HG03469 (cell line): Measurements from ENCODE around the gene FXYD7.
"Not testable (repeated sequence)": the region's sequence is repeated elsewhere in the genome, so short reads cannot be mapped to it uniquely, and the experiment has no call there.

Source experiments
- ATAC-seq: cut with Tn5 transposase; IDR thresholded peaks from one replicate; pipeline ENCODE4 v1.9.1; 2021; ENCODE audit warnings: mild to moderate bottlenecking, moderate library complexity, moderate number of reproducible peaks; ENCODE audit not compliant: unreplicated experiment

Gene FXYD7

DNA sequence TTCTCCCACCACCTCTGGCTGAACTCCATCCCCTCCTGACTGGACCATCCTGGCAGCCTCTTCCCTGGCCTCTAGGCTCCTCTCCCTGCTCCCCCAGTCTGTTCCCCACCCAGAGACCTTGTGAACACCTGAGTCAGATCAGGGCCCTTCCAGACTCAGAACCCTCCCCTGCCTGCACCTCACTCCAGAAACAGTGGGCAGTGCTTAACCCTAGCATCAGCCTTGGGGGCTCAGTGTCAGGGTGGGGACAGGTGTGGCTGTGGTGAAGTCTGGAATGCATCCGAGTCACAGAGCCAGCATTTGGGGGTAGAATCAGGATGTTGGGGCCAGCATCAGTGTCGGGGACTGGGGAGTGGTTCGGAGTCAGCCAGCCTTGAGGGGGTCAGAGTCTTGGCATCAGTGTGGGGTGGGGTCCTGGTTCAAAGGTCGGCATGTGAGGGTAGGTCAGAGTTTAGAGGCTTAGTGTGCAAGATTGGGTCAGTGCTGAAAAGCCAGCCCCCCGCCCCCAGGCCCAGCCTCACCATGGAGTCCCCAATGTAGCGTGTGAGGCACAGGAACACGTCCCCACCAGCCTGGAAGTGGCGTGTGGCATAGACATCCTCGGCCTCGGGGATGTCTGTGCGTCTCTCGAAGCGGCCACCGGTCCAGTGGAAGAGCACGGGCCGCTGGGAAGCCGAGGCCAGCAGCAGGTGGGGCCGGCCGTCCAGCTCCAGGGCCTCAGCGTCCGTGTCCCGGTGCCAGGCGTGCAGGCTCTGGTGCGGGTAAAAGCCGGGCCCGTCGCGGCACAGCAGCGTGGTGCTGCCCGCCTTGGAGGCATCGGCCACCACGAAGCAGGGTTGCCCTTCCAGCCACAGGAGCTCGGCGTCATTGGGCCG lies 17.1 kb upstream of the FXYD7 start:
- no peak for ATAC-seq

DNA sequence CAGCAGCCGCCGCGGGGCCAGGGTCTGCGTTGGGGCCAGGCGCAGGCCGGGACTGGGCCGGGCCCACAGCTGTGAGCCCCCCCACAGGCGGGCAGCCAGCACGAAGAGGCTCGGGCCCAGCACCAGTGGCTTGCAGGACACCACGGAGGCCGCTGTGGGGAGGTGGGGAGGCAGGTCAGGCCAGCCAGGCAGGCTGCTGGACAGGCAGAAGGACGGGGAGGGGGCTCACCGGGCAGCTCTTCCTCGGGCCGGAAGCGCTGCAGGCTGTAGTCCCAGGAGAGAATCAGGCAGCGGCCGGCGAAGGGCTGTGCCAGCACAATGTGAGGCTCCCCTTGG lies 16.5 kb upstream of the FXYD7 start:
- no peak for ATAC-seq

DNA sequence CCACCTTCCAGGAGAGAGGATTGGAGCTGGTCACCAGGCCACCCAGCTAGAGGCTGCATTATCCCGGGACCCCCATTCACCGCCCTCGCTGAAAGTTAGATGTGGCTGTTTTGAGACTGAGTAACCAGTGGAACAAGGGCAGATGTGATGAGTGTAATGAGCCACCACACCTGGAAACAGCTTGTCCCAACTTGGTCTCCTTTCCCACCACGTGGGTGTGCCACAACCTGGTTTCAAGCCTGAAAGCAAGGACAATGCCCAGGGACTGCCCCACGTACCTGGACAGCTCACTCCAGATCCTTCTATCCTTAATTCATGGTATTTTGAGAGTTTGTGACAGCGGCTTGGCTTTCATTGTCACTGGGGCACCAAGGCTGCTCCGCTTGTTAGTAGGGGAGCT lies 15.2 kb upstream of the FXYD7 start:
- ATAC-seq: no peak

DNA sequence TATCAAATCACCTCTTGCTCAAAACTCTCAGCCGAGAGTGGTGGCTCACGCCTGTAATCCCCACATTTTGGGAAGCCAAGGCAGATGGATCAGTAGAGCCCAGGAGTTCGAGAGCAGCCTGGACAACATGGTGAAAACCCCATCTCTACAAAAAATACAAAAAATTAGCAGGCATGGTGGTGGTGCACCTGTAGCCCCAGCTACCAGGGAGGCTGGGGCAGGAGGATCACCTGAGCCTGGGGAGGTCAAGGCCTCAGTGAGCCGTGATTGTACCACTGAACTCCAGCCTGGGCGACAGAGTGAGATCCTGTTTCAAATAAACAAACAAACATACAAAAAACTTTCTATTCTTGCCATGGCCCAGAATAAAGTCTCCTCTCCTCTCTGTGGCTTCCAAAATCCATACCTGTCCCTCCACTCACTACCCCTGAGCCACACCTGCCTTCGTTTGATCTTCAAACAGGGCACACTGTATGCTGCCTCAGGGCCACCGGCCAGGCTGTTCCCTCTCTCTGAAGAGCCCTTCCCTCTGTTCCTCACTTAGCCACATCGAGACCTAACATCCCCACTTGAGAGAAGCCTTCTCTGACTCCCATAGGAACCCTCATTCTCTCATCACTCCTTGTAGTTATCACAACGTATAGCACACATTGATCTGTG lies 14.5 kb upstream of the FXYD7 start:
- ATAC-seq: no peak

DNA sequence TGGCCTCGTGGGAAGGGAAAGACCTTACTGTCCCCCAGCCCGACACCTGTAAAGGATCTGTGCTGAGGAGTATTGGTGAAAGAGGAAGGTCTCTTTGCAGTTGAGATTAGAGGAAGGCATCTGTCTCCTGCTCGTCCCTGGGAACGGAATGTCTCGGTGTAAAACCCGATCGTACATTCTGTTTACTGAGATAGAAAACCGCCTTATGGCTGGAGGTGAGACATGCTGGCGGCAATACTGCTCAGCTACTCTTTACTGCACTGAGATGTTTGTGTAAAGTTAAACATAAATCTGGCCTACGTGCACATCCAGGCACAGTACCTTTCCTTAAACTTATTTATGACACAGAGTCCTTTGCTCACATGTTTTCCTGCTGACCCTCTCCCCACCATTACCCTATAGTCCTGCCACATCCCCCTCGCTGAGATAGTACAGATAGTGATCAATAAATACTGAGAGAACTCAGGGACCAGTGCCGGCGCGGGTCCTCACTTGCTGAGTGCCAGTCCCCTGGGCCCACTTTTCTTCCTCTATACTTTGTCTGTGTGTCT lies 13.3 kb upstream of the FXYD7 start:
- not testable (repeated sequence) for ATAC-seq

DNA sequence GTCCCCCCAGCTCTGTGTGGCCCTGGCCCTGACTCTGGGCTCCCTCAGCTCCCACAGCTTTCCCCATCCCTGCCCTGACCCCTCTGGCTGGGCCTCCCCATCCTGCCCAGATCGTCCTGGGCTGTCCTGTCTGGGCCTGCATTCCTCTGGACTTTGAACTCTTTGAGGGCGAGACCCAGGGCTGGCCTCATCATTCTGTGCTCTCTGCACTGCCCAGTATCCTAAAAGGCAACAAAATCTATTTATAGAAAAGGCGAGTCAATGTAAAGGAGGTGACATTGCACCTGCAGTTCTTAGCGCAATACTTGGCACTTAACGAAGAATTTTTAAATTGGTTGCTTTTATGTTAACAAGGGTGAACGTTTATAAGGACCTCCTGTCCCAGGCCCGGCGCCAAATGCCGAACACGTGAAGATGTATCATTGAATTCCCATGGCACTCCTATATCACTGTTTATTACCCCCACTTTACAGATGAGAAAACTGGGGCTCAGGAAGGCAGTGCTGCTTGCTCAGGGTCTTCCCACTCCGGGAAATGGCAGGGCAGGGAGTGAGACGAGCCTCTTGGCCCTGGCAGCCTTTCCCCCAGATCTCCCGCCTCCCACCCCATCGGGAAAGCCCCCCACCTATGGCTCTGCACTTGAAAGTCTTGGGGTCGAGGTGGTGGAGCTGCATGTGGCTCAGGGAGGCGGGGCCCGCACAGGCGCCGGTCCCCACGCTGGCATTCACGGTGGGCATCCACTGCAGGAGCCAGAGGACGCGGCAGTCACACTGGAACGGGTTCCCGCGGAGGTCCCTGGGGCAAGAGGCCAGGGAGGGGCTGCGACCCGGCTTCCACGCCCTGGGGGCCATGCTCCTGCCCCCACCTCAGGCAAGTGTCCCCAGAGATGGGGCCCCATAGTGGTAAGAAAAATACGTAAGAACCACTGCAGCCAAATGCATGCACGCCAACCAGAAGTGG lies 12.0 kb upstream of the FXYD7 start:
- ATAC-seq: no peak

DNA sequence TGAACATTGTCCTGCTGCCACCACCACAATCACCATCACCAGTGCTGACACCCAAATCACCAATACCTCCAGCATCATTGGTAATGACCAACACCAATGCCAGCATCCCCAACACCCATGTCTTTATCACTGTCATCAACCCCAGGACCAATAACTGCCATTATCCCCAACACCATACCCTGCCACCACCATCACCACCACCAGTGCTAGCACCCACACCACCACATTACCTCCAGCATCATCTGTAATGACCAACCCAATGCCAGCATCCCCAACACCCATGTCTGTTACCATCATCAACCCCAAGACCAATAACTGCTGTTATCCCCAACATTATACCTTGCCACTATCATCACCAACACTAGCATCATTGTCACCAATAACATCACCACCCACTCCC lies 10.8 kb upstream of the FXYD7 start:
- no peak for ATAC-seq

DNA sequence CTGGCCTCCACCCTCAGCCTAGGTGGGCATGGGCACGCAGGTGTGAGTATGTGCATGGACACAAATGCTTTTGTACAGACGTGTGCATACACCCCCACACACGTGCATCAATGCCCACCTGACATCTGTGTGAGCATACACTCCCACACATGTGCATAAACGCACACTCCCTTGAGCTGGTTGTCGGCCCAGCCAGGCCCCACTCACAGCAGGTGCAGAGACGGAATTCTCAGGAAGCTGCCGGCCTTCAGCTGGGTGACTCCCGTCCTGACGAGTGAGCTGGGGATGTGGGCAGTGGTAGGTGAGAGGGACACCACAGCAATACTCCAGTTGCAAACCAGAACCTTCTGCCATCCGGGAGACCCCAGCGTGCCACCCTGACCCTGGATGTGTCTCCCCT lies 9.2 kb upstream of the FXYD7 start:
- no peak for ATAC-seq

DNA sequence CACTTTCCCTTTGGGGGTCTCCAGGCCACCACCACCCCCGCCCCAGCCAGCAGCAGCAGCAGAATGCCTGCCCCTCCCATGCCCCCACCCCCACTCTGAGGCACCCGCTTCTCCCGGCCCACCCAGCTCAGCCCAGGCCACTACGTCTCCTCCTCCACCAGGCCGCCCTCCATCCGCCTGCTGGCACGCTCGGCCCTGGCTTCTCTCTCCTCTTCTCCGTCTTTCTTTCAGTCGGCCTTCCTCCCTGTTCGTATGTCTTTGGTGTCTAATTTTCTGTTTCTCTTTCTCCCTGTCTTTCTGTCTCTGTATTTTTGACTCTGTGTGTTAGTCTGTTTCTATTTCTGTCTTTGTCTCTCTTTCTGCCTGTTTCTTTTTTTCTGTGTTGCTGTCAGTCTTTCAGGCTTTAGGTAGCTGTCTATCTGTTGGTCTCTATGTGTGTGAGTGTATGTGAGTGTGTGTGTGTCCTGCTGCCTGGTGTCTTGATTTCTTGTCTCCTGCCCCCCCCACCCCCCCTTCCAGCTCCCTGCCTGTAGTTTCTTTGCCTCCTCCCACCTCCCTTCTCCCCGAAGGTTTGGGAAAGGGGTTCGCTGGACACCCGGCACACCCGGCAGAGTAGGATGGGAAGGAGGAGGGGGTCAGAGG lies 8.3 kb upstream of the FXYD7 start, which contains the start of gene LGI4:
LGI4 (minus strand) TSS at position 459 of the 642 bp plus-strand sequence; CDS start at position 80, 379 bp downstream.
- ATAC-seq: no peak

DNA sequence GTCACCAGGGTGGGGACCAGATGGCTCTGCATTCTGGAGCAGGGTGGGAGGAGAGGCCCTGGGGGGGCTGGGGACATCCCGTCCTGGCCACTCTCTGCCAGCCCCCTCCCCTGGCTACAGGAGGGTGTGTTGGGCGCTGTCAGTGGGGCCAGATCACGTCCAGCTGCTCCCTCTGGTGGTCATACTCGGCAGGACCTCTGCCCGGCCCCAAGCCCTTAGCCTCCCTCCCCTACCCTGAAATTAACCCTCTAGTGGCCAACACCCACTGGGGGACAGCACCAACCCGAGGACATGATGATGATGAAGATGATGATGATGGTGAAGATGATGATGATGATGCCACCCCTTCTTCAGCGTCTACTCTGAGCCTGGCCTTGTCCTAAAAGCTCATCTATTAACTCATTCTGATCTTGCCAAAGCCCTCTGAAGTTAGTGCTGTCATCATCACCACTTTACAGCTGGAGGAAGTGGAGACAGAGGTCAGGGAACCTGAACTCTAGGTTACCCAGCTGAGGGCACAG lies 7.6 kb upstream of the FXYD7 start:
- no peak for ATAC-seq

DNA sequence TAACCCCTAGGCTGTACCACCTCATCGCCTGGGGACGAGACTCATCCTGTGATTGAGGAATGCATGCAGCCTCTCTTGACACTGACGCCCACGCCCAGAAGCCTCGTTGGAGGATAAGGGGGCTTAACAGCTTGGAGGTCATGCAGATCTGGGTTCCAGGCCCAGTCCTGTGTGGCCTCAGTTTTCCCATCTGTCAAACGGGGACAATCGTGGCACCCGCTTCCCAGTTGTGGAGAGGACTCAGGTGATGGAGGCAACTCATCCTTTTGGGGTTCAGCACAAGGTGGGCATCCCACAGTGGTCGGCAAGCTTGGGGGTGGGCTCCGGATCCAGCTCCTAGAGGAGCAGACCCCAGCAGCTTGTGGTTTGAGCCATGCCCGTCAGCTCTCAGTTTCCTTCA lies 6.8 kb upstream of the FXYD7 start:
- no peak for ATAC-seq

DNA sequence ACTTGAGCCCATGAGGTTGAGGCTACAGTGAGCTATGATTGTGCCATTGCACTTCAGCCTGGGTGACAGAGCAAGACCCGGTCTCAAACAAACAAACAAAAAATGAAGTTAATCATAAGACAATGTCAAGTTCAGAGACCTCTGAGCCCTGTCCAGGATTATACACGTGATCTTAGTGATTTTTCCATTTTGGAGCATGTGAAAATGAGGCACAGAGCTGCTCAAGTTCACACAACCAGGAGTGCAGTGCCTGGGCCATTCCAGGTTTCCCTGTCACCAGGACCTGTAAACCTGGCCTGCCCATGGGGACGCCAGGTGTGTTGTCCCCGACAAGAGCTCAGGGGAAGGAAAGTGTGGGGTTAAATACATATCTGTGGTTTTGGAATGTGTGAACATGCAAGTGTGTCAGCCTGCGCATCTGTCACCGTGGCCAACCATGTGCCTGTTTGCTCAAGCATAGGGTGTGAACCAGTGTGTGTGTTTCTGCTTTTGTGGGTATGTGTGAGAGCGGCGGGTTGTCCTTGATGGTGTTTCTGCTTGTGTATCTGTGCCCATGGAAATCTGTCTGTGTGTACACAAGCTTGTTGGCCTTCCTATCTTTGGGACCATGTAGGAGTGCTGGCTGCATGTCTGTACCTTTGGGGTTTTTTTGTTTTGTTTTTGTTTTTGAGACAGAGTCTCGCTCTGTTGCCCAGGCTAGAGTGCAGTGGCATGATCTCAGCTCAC lies 5.9 kb upstream of the FXYD7 start:
- ATAC-seq: no peak

DNA sequence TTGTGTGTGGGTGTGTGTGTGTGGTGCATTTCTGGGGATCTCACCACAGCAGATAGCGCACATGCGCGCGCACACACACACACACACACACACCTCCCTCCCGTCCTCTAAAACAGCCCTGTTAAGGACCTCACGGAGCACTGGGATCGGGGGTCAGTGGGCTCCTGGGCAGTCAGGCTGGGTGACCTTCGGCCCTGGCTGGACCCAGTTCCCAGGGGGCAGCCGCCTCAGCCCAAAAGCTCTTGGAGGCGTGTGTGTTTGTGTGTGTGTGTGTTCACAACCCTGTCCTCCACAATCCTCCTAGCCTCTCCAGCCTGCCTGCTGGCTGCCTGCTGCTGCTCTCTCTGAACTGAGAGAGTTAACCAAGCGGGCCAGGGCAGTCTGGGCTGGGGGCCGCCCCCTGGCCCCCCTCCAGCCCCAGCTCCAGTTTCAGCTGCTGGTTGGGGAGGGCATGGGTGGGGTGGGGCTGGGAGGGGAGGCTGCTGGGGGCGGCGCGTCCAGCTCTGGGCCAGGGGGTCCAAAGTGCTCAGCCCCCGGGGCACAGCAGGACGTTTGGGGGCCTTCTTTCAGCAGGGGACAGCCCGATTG lies 4.7 kb upstream of the FXYD7 start, which contains the start of gene FXYD1:
FXYD1 (plus strand) TSS at position 520 of the 588 bp plus-strand sequence. CDS start 1,256 bp downstream, outside the sequence.
- no peak for ATAC-seq

DNA sequence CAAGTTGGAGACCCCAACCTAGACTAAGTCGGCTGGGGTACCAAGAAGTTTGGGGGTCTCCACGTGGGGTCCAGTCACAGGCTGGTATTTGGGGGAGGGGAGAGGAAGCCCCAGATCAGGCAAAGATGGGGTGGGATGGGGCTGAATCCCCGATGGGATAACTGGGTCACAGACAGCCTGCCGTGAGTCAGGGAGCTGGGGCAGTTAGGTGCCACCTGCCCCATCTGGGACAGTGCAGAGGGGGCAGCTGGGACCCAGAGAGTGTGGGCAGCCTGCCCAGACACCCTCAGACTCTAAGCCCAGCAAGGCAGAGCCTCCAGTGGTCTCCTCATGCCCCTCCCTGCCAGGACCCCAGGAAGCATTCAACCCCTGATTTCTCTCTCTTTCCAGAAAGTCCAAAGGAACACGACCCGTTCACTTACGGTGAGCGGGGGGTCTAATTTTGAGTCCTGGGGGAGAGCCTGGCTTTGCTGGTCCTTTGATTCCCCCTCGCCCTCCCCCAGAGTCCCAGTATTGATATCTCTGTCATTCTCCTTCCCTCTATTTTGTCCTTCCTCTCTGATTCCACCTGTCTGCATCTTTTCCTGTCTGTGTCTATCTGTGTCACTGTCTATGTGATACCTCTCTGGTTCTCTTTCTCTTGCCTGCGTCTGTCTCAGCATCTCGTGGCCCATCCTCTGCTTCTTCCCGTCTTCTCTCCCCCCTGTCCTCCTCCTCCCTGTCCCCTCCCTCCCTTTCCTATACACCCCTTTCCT lies 2.7 kb upstream of the FXYD7 start:
- no peak for ATAC-seq

DNA sequence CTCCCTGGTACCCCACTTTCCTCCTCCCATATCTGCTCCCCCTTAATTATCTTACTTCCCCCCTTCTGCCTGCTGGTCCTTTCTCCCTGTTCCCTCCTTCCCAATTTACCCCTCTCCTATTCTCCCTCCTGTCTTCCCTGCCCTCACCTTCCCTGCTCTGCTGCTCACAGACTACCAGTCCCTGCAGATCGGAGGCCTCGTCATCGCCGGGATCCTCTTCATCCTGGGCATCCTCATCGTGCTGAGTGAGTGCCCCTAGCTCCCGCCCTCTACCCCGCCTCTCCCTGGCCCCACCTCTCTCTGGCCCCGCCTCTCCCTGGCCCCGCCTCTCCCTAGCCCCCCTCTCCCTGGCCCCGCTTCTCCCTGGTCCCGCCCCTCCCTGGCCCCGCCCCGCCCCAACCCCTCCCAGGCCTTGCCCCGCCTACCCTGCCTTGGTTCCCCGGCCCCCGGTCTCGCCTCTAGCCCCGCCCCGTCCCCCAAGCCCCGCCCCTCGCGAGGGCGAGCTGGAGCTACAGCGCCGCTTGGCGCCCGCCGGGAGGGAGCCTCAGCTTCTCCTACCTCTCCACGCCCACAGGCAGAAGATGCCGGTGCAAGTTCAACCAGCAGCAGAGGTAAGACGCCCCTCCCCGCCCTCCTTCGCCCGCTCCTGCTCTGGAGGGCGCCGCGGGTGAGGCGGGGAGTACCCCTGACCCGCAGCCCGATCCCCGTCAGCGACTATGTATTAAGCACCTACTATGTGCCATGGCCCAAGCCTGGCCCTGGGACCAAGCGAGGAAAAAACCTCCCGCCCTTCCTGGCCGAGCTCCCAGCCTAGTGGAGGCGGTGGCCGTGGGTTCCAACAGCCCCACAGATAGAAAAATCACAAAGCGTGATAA lies 1.9 kb upstream of the FXYD7 start:
- no peak for ATAC-seq

DNA sequence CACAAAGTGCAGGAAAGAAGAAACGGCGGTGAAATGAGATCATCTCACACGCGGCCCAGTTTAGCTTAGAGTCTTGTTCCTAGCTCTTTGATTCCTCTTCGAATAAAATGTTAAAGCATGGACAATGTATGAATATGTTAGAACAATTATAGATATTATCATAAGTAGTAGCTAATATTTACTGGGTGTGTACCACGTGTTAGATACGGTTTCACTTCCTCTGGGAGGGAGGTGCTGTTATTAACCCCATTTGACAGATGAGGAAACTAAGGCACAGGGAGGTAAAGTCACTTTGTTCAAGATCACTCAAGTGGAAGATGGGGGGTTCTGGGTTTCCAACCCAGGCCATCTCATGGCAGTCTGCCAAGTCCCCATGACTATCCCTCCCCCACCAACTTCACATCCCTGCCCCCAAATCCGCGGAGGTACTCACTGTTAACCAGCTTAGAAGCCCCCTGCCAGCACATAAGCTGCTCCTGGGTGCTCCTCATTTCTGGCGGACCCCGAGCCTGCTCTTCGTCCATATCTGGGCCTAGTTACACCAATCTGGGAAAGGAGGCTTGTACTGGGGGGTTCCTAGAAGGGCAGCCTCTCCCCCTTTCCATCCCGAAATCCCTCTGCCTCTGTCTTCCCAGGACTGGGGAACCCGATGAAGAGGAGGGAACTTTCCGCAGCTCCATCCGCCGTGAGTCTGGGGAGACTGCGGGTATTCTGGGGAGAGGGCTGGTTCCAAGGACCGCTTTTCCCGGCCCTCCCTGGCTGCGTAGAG lies 1.0 kb upstream of the FXYD7 start:
- ATAC-seq: no peak
